HS-27A (cell line): Measurements from ENCODE around the gene HOXD8.

ENCODE experiments used
- DNase-seq: peaks from one replicate; pipeline ENCODE4 v3.0.0-alpha.2; 2012; ENCODE audit warnings: low read depth, missing footprints

HOXD8 gene

DNA sequence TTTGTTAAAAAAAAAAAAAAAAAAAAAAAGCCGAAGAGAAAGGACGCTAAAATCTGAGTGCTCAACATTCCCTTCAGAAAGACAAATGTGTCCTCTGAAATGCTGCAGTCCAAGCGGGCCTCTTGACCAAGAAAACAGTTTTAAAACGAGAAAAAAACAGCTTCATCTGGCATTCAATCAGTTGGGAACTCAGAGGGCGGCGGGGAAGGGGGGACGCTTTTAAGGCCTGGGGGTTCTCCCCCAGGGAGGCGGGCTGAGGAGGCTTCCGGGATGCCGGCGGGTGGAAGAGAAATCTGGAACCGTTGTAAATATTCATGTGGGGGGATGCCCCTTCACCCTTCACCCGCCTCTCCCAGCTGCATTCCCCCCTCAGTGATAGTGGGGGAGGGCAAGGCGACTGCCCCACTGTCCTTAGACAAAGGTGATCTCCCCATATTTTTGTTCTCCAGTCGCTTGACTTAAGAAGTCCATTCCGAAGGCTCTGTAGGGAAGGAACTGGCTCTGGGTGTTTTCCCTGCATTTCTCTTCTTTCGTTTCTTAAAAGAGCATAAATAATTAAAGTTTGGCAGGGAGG is 25.7 kb upstream of the HOXD8 start:
- no peak for DNase-seq

DNA sequence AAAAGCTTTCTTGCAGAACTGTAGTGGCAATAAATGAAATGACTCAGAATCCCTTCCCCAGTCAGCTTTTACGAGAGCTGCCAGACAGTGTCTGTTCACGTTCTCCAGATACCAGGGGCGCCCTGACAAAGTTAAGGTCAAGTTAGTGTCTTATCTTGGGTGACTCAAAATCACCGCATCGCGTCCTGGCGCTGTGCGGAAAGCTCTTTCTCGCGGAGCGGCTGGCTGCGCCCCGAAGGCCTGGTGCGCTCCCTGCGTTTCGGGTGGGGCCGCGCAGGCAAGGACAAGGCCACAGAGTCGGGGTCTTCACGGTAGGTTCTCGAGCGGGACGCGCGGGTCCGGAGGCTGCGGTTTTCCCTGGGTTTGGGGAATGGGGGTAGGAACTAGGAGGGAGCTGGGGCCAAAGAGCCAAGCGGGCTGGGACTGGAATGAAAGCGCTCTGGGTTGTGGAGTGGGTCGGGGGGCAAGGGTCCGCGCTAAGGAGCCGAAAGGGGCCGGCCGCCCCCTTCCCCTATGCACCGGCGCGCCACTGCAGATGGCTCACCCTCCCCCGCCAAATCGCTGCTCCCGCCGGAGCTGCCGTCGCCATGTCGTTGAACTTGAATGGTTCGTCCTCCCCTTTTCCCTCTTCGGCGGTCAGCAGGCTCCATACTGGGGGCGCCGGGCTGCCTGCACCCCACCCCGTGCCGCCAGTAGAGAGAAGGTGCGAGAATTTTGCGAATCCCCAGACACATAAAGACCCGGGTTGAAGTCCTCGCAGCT is 25.0 kb upstream of the HOXD8 start:
- no peak for DNase-seq

DNA sequence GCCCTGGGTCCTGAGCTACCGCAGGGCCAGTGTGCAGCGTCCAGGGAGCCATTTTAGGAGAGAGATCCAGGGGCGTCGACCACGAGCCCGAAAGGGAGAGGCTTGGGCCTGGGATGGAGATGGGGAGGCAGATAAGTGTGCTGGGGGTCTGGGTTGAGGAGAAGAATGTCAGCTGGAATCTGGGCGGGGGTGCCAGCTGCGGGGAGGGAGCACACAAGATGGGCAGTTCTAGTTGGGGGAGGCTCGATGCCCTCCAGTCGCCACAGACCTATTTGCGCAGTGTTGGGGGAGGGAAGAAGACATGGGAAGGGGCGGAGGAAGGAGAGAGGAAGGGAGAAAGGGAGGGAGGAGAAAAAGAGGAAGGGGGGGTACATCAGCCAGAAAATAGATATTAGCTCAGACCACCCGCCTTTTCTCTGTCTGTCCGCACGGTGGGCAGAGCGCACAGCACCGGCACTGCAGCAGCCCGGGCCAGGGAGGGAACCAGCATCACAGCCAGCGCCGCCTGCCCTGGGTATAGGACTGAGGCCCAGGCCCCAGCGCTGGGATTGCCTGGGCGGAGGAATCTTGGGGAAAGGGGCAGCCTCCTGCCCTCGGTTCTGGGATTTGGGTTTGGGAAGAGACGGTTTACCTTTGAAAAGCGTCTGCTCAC is 24.3 kb upstream of the HOXD8 start:
- DNase-seq = no peak

DNA sequence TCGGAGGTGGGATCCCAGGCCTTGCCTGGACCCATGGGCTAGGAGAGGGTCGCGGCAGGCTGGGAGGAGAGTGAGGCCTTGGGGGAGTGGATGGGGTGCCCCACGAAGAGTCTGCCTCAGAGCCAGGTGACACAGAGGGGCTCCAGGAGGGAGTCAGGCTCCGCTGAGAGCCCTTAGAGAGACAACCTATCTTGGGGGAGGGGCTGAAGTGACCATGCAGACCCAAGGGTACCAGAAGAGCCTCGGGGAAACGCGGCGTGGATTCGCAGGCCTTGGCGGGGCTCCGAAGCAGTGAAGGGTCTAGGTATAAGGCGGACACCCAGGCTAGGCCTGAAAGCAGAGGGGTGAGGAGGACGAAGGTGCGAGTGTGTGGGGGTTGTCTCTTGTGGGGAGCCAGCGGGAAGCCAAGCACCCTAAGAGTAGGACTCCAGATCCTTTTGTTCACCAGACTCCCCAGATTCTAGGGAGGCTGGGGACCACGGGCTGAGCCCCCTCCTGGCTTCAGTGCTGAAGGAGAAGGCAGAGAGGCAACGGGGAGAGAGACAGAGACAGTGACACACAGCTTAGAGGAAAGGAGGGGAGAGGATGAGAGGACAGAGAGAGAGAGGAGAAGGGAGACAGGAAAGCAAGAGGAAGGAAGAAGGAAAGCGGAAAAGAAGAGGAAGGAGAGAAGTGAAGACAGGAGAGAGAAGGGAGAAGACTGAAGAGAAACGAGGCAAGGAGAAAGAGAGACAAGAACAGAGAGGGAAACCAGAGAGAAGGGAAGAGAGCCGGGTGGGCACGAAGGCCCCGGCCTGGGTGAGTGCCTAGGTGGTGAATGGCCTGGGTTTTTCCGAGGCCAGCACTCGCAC is 23.6 kb upstream of the HOXD8 start:
- DNase-seq = no peak

DNA sequence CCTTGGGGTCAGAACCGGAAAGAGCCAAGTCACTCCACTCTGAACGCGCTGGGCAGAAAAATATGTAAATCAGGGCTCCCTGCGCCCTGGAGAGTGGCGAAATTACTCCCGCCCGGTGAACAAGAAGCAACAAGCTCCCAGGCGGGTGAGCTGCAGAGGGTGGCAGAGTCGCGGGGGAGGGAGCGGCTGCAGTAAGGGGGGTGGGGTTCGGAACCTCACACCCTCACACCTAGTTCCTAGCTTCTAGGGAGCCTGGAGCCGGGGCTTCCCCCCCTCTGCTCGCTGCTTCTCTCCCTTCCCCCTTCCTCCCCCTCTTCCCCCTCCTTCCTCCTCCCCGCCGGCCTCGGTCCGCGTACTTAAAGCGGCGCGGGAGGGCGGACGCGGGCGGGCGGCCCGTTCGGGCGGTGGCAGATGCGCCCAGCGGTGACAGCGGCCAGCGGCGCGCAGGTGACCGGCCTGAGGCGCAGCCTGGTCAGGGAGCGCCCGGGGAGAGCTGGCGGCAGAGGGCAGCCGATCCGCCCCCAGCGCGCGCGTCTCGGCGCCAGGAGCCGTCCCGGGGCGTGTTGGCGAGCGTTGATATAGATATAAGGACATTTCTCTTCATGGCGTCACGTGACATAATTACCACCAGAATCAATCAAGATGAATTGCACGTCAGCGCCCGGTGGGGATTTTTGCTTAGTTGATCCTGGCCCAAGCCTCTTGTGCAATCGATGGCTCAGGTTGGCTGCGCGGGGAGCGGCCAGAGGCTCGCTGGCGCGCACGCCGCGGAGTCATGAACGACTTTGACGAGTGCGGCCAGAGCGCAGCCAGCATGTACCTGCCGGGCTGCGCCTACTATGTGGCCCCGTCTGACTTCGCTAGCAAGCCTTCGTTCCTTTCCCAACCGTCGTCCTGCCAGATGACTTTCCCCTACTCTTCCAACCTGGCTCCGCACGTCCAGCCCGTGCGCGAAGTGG is 22.6 kb upstream of the HOXD8 start, which contains the start of gene HOXD11:
Gene HOXD11, plus strand, starts transcription at position 700 of the 959 bp plus-strand sequence. Its CDS starts 76 bp downstream, at position 776.
- DNase-seq = no peak

DNA sequence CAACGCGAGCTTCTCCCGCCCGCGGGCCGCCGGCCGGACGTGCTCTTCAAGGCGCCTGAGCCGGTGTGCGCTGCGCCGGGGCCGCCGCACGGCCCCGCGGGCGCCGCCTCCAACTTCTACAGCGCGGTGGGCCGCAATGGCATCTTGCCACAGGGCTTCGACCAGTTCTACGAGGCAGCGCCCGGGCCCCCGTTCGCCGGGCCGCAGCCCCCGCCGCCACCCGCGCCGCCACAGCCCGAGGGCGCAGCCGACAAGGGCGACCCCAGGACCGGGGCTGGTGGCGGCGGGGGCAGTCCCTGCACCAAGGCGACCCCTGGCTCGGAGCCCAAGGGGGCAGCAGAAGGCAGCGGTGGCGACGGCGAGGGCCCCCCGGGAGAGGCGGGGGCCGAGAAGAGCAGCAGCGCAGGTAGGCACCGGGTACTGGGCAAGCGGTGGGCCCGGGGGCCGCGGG is 21.7 kb upstream of the HOXD8 start:
- DNase-seq = no peak

DNA sequence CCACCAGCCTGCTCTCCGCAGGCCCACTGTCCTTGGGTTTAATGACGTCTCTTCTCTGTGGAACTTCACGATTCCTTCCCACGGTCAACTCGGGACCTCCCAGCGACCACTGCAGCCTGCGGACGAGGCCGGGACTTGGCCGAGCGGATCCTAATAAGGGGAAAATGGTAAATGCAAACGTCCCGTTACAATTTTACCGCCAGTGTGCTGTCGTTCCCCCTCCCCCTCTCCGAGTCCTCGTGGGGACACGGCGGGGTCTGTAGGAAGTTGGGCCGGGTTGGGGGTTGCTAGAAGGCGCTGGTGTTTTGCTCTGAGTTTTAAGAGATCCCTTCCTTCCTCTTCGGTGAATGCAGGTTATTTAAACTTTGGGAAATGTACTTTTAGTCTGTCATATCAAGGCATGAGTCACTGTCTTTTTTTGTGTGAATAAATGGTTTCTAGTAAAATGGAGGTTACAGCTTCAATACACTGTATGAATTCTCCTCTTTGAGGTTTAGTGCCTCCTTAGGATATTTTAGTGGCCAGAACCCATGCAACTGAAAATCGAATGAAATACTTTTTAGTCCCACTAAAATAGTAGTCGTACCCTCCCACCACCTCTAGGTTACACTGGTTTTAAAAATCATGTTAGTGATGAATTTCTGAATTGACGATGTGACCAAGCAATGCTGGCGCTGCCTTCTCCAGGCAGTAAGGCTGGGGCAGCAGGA is 20.2 kb upstream of the HOXD8 start:
- DNase-seq = no peak

DNA sequence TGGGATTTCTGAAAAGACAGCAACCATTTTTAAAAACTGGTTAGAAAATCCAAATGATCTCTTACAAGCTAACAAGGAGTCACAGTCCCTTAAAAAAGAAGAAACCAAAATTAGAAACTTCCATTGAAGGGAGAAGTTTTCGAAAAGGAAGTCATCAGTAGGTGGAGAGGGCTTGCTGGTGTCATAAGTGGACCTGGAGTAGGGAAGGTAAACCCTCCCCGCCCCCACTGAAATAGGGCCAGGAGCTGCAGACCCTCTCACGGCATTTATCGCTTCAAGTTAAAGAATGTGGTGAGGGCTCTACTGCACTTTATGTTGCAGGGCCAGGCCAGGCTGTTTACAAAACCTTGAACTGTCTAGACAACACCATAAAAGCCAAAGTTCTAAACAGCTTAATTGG is 19.6 kb upstream of the HOXD8 start:
- DNase-seq = no peak

DNA sequence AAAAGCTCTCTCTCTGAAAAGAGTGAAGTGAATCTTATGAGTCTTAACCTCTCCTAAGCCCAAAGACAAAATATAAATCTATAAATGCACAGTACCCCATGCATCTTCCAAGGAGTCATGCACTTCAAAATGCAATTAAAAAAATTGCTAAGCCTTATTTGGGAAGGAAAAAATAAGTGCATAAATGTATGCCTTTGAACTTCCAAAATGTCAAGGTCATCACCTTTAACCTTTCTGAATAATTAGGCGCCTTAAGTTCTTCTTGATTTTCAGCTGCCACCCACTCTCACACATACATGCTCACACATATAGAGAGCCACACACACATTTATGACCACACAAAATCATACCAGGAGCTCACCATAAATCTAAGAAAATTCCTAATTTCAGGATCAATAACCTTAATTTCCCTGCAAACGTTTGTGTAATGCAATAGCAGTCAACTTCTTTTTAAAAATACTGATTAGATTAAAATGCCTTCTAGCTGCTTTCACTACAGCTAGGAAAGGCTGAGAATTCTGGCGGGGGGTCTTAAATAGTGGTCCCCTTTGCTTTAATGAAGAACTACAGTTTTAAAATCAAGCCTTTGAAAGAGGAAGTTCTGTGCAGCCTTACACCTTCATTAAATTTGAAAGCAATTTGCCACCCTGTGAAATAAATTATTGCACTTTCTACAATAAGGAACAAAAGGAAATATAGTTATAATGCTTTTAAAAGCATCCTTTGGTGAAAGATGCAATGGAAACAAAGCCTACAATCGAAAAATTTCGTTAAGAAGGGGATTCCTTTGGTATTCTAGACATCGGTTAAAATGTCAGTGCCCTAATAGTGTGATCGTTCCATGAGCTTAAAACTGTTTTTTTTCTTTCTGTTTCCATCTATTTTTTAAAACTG is 18.8 kb upstream of the HOXD8 start:
- no peak for DNase-seq

DNA sequence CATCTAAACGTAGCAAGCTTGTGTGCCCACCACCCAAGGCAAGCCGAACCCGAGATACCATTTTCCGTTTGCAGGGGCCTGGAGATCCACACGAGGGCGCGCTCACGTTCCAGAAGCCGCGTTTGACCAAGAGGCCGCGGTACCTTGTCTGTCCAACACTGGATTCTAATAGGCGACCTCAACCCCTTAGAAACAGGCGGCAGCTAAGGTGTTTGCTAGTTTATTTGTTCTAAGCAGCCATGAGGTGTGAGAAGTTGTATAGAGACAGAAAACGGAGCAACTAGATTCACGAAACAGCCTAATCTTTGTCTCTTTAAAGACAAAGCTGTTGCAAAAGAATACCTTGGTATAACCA is 18.2 kb upstream of the HOXD8 start:
- DNase-seq = no peak

DNA sequence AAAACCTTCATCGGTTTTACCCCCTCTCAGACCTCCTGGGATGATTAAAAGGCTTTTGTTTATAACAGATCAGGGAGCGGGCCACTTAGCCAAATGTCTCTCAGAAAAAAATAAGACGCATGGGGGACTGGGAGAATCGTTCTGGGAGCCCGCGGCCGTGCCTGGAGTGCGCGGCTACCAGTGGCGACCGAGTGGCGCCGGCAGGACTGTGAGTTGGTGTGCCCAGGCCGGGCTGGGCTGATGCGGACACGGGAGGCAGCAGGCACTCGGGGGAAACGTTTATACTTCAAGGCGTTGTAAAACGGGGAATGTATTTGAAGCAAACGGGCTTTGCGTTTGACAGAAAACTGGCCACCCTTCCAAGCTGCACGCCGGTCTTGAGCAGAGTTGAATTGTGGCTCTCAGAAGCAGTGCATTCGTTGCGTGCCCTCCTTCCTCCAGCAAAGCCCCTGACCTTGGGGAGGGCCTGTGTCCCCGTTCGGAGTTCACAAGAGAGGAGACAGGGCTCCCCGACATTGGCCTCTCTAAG is 17.6 kb upstream of the HOXD8 start:
- no peak for DNase-seq

DNA sequence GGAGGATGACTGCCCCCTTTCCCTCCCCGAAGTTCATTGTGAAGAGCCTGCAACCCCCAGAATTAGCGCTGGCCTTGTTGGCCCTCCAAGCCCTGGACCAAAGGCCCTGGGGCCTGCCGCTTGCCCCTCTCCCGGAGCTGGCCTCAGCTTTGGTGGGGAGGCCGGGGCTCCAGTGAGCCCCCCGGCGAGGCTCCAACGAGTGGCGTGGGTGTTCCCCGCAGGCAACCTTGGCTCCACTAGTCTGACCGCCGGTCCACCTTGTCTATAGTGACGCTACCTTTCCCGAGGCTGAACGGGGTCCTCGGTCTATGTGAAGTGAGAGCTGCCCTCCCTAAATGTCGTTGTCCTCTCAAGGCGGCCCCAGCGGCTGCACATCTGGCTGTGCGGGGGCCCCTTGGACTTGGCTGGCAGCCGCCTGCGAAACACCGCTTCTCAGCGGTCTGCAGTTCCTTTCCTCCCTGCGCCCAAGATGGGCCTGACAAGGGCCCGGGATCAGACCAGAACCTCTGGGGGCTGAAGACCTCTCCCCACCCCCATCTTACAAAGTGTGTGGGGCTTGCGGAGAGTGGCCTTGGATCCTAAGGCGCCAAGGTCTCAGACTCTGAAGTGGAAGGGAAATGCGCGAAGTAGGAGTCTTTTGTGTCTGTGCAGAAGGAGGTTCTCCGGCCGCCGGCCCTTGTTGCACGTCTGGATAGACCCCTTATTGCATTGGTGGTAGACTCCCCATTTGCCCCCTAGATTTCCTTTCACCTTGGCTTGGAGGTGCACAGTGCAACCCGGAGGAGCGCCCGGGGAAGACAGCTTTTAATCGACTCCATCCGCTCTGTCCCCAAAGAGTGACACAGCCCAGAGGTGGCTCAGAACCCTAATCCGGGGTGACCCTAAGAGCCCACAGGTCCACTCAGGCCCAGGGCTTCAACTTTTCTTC is 16.9 kb upstream of the HOXD8 start:
- no peak for DNase-seq

DNA sequence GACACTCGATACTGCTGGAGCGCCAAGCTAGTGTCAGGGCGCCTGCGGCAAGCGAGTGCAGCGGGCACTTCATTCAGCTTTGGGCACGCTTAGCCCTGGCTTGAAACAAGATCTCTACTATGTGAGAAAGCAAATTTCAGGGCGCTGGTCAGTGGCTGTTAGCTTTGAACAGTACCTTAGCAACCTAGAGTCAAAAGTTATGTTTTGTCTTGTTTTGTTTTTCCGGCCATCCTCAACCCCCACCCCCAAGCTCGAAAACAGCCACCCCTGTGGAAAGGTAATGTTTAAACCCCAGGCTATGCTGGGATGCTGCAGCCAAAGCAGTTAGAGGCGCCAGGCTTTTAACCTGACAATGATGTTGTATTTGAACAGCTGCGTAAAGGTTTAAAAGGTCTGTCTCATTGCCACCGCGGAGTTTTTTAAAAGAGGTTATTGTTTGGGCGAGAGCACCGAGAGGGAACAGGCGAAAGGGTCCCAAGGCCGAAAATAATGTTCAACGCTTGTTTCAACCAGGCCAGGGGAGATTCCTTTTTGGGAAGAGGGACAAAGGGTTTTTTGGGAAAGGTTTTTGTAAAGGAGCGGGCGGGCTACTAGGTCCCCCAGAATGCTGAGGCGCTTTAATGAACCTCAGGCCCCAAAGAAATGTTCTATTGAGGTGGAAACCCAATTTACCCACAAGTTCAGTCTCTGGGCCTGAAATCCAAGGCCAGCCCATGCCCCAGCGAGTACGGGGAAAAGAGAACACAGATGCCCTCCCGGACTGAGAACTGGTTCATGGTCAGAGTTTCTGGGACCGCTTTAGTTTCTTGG is 15.2 kb upstream of the HOXD8 start:
- DNase-seq = no peak

DNA sequence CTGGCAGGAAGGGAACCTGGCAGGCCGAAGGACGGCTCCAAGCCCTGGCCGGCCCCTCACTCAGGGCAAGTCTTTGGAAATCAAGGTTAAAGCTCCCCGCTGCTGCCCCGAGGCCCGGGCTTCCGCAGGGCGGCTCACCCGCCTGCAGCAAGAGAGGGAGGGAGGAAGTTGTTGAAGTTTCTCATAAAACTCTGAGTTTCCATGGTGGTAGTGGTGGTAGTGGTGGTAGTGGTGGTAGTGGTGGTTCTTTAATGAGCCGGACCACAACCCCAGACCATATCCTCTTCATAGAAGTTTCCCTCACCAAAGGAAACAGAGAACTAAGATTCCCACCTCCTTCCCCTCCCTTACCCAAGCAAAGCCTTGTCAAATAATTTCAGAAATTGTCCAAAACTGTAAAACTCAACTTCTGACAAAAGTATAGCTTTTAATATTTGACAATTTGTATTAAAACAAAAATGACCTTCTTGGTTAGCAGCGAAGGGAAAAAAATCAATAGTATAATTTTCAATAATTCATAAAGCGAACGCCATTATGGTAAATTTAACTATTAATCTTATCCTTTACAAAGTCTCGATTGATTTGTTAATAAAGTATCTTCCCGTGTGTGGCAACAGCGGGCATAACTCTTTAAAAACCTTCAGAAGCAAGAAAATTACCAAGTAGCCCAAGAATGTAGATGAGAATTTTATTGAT is 14.4 kb upstream of the HOXD8 start:
- DNase-seq = no peak

DNA sequence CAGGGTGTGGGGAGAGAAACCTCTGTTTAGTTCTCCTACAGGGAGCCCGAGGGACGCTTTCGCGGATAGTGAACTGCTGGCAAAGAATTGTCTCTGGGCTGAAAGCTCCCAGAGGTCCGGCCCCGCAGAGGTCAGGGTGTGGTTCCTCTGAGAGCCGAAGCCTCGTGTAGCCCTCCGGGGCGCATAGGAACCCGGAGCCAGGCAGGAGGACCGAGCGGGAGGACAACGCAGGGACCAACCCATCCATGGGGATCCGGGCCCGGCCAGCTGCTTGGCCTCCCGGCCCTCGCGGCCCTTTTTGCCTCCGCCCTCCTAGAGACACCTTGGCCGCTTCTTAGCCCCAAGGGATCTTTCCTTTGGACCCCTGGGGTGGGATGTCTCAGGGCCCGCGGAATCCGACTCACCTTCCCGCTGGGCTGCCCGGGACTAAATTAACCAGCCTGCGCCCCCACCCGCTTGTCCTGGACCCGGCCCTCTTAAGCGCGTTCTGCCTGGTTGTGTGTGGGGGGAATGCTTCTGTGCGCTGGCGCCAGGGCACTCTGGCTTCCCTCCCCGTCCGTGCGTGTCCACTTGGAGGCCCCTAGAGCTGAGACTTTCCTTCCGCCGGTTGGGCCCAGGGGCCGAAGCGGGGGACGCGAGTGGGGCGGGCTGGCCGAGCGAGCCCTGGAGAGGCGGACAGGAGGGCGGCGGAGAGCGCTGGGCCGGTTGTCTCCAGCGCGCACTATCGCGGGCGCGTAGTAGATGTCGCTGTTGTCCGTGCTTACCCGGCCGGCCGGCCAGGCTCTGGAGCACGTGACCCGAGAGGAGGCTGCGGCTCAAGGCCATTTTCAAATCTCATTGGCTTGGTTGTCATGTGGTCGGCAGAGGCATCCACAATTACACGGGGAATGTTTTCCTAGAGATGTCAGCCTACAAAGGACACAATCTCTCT is 13.4 kb upstream of the HOXD8 start, which contains the start of gene HOXD10:
Gene HOXD10, plus strand, starts transcription at position 896 of the 931 bp plus-strand sequence. CDS start 56 bp downstream, outside the sequence.
- DNase-seq = no peak
